D721Med (cell line): ENCODE measurements around the gene KPNA6.
"Not testable (repeated sequence)": the region's sequence is repeated elsewhere in the genome, so short reads cannot be mapped to it uniquely, and the experiment has no call there.

Experiments
- DNase-seq: peaks from one replicate; pipeline ENCODE4 v3.0.0; 2011; ENCODE audit warnings: low spot score; ENCODE audit not compliant: insufficient read length
- FAIRE-seq: peaks from 2 replicates; lab custom pipeline; 2011; peaks lifted over from hg19 to GRCh38; lab: Jason Lieb, UNC
- CTCF ChIP-seq: IDR thresholded peaks from 2 replicates; pipeline ENCODE4 v1.5.1; 2012; ENCODE audit warnings: mild to moderate bottlenecking, control low read depth; ENCODE audit not compliant: insufficient read depth; ENCODE audit errors: missing control alignments

The KPNA6 gene

GRCh38 chr1:32100807-32101708 lies 6.8 kb upstream of the KPNA6 start:
- FAIRE-seq (no peak), DNase-seq (no peak)
- no peak for TF ChIP-seq CTCF

- FAIRE-seq = no peak
- no peak for TF ChIP-seq CTCF
- DNase-seq = no peak
Observed at GRCh38 chr1:32104127-32104526, 3.7 kb upstream of the KPNA6 start.

GRCh38 chr1:32105338-32105737 lies 2.5 kb upstream of the KPNA6 start:
- DNase-seq (no peak), FAIRE-seq (no peak)
- TF ChIP-seq CTCF = no peak

GRCh38 chr1:32106663-32107275 lies 1.1 kb upstream of the KPNA6 start:
- FAIRE-seq (no peak), DNase-seq (no peak)
- no peak for TF ChIP-seq CTCF

GRCh38 chr1:32111040-32111623 lies 3.3 kb downstream of the KPNA6 start:
- no peak for FAIRE-seq
- TF ChIP-seq CTCF = no peak
- DNase-seq = no peak

GRCh38 chr1:32111789-32112188 lies 3.9 kb downstream of the KPNA6 start:
- no peak for FAIRE-seq
- no peak for DNase-seq
- no peak for TF ChIP-seq CTCF

- TF ChIP-seq CTCF = no peak
- FAIRE-seq (no peak), DNase-seq (no peak)
Observed at GRCh38 chr1:32112806-32113375, 5.0 kb downstream of the KPNA6 start.

- not testable (repeated sequence) for FAIRE-seq, DNase-seq
Observed at GRCh38 chr1:32113436-32113835, 5.6 kb downstream of the KPNA6 start.
